Measurements from ENCODE around the gene DYNLT1.

DNA sequence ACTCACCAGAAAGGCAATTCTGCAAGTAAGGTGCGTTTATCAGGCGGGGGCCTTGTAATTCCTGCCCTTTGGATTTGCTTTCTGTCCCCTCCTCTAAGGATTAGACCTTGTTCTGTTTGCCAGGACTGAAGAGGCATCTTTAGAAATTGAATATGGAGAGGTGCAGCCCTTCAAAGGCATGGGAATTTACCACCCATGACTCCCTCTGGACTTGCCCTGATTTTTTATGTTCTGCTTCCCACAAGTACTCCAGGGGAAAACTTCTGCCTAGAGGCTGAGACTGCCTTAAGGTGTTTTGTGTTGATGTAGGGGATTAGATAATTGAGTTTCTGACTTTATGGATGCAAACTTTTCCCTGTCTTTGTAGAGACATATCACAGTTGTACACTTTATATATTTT, 35.5 kb upstream of the DYNLT1 start:
- TF ChIP-seq, protein P1, sequence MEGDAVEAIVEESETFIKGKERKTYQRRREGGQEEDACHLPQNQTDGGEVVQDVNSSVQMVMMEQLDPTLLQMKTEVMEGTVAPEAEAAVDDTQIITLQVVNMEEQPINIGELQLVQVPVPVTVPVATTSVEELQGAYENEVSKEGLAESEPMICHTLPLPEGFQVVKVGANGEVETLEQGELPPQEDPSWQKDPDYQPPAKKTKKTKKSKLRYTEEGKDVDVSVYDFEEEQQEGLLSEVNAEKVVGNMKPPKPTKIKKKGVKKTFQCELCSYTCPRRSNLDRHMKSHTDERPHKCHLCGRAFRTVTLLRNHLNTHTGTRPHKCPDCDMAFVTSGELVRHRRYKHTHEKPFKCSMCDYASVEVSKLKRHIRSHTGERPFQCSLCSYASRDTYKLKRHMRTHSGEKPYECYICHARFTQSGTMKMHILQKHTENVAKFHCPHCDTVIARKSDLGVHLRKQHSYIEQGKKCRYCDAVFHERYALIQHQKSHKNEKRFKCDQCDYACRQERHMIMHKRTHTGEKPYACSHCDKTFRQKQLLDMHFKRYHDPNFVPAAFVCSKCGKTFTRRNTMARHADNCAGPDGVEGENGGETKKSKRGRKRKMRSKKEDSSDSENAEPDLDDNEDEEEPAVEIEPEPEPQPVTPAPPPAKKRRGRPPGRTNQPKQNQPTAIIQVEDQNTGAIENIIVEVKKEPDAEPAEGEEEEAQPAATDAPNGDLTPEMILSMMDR (IDR thresholded peaks at IDR 0.05) = no peak
- no peak for TF ChIP-seq POLR2A (IDR thresholded peaks at IDR 0.05)

Data from right lobe of liver (tissue), 4 donors.